Endodermal cell (in vitro differentiated cells): ENCODE measurements around the gene KLF1. TPM values are rescaled to one million over a fixed set of nuclear protein-coding genes. Genes with fewer than 3 reads are reported as not detected.

Source experiments
- DNase-seq: peaks from one replicate; pipeline ENCODE4 v3.0.0-alpha.2; 2017
- H3K27ac ChIP-seq: 2 replicates; pipeline ENCODE4 v1.5.1; 2013; ENCODE audit warnings: mild to moderate bottlenecking, low read depth, low read length, moderate library complexity
- H3K27me3 ChIP-seq: 2 replicates; pipeline ENCODE4 v1.6.1; 2013; ENCODE audit warnings: mild to moderate bottlenecking, low read length, moderate library complexity; ENCODE audit not compliant: insufficient read depth, control insufficient read depth, poor library complexity, severe bottlenecking
- H3K36me3 ChIP-seq: 2 replicates; pipeline ENCODE4 v1.7.0; 2013; ENCODE audit warnings: mild to moderate bottlenecking, low read length, moderate library complexity; ENCODE audit not compliant: control insufficient read depth, insufficient read depth
- H3K4me1 ChIP-seq: one replicate; pipeline ENCODE4 v1.7.0; 2013; ENCODE audit warnings: low read length; ENCODE audit not compliant: control insufficient read depth, insufficient read depth
- H3K4me3 ChIP-seq: 2 replicates; pipeline ENCODE4 v1.5.1; 2013; ENCODE audit warnings: mild to moderate bottlenecking, low read length, moderate library complexity
- H3K9ac ChIP-seq: 2 replicates; pipeline ENCODE4 v1.6.1; 2013; ENCODE audit warnings: mild to moderate bottlenecking, low read length, moderate library complexity; ENCODE audit not compliant: poor library complexity, severe bottlenecking; ENCODE audit errors: extremely low read depth
- H3K9me3 ChIP-seq: 2 replicates; pipeline ENCODE4 v1.6.1; 2013; ENCODE audit warnings: mild to moderate bottlenecking, low read length, moderate library complexity; ENCODE audit not compliant: control insufficient read depth
- H3K27ac Mint-ChIP-seq: 2 replicates; pipeline ENCODE4 v1.8.0; 2020; ENCODE audit warnings: mixed read lengths
- H3K27me3 Mint-ChIP-seq: 2 replicates; pipeline ENCODE4 v1.8.0; 2021; ENCODE audit warnings: mild to moderate bottlenecking, mixed read lengths; ENCODE audit not compliant: insufficient read depth
- H3K36me3 Mint-ChIP-seq: 2 replicates; pipeline ENCODE4 v1.8.0; 2020; ENCODE audit warnings: low read depth, mixed read lengths
- H3K4me1 Mint-ChIP-seq: 2 replicates; pipeline ENCODE4 v1.8.0; 2020; ENCODE audit warnings: mixed read lengths
- H3K4me3 Mint-ChIP-seq: 2 replicates; pipeline ENCODE4 v1.8.0; 2020; ENCODE audit warnings: mild to moderate bottlenecking, moderate library complexity, mixed read lengths
- H3K9me3 Mint-ChIP-seq: 2 replicates; pipeline ENCODE4 v1.8.0; 2020; ENCODE audit warnings: mild to moderate bottlenecking, mixed read lengths
- CTCF ChIP-seq: fragments of 200-600 bp; sonication (generic); conservative IDR thresholded peaks from 2 replicates; pipeline ENCODE4 v1.5.0; 2021; ENCODE audit warnings: antibody characterized with exemption, mild to moderate bottlenecking
- WGBS, 2 experiments: methylation state at CpG; one replicate each; pipeline versions ENCODE4 v1.1.5 to v1.1.7; 2013; ENCODE audit warnings: missing lambda C conversion rate in 2 of 2, mixed read lengths in 1 of 2; ENCODE audit not compliant: insufficient coverage in 1 of 2, insufficient read length in 1 of 2; 5-methylcytosine and 5-hydroxymethylcytosine counted together
- total RNA-seq, 2 donors: library from RNA; stranded (reverse); fragmentation: NEBNext Ultra II Directional in 1 of 2; extraction: Animal tissue kit (Norgen Biotek cat#: 25700) in 1 of 2; gene quantifications; 2 replicates in 1 of 2; 3 replicates in 1 of 2; pipeline ENCODE4 v1.2.1, GENCODE V29; 2021

The KLF1 gene
- total RNA-seq, 2 donors from 2014 or later = 0.91 to 1.0 TPM

- H3K36me3 ChIP-seq = peaks cover 62% of the 10 kb centered on the region
- Mint-ChIP-seq H3K4me1 (no peaks in the 10 kb centered on the region), H3K4me3 (no peak overlapping the region), H3K9me3 (peaks cover 2% of the 10 kb centered on the region), H3K27me3 (no peaks in the 10 kb centered on the region), H3K27ac (no peak overlapping the region), H3K36me3 (peaks cover 66% of the 10 kb centered on the region)
- H3K4me1 ChIP-seq = no peaks in the 10 kb centered on the region
- no peak overlapping the region for H3K9ac ChIP-seq
- H3K9me3 ChIP-seq = no peaks in the 10 kb centered on the region
- no peaks in the 10 kb centered on the region for H3K27me3 ChIP-seq
- H3K27ac ChIP-seq = no peak overlapping the region
- TF ChIP-seq CTCF = no peak
- no peak for DNase-seq
- 97% methylated on average over 19 to 29 of the region's 29 CpGs for WGBS, 2 experiments
- no peak overlapping the region for H3K4me3 ChIP-seq
These were observed 37.8 kb upstream of the KLF1 start for GRCh38 chr19:12924621-12925310.

DNA sequence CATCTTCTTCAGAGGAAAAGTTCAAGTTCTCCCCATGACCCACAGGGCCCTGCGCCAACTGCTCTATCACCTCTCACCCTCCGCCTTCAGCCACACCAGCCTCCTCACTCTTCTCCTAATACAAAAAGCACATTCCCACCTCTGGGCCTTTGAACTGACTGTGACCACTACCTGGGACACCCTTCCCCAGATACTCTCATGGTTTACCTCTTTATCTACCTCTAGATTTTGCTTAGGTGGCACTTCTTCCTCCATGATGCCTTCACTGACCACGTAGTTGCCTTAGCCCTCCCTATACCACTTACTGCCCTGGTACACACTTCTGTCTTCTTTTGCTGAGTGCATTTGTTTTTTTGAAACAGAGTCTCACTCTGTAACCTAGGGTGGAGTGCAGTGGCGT, 36.0 kb upstream of the KLF1 start:
- Histone ChIP-seq H3K9me3 (no peaks in the 10 kb centered on the region), H3K36me3 (peaks cover 47% of the 10 kb centered on the region), H3K9ac (no peak overlapping the region), H3K4me1 (no peaks in the 10 kb centered on the region), H3K27me3 (no peaks in the 10 kb centered on the region), H3K4me3 (no peak overlapping the region), H3K27ac (no peak overlapping the region)
- H3K4me1 Mint-ChIP-seq = no peaks in the 10 kb centered on the region
- TF ChIP-seq CTCF = no peak
- no peak overlapping the region for H3K27ac Mint-ChIP-seq
- H3K36me3 Mint-ChIP-seq = peaks cover 50% of the 10 kb centered on the region
- H3K27me3 Mint-ChIP-seq = peaks cover 11% of the 10 kb centered on the region
- H3K9me3 Mint-ChIP-seq = peaks cover 10% of the 10 kb centered on the region
- H3K4me3 Mint-ChIP-seq = no peak overlapping the region
- no peak for DNase-seq
- 91 to 95% methylated on average over 3 to 4 of the region's 4 CpGs for whole genome bisulfite sequencing, 2 experiments

DNA sequence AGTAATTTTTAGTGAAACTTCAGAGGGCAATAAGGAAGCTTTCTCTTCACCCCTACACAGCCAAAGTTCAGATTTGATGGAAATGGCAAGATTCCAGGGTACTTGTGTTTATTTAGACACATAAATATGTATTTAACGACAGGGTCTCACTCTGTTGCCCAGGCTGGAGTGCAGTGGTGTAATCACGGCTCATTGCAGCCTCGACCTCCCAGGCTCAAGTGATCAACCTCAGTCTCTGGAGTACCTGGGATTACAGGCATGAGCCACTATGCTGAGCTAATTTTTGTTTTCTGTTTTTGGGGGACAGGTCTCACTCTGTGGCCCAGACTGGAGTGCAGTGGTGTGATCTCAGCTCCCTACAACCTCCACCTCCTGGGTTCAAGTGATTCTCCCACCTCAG, 34.0 kb upstream of the KLF1 start:
- no peaks in the 10 kb centered on the region for H3K9me3 ChIP-seq
- Mint-ChIP-seq H3K27ac (no peak overlapping the region), H3K9me3 (peaks cover 10% of the 10 kb centered on the region), H3K4me1 (no peaks in the 10 kb centered on the region), H3K36me3 (peaks cover 36% of the 10 kb centered on the region), H3K4me3 (no peak overlapping the region), H3K27me3 (peaks cover 13% of the 10 kb centered on the region)
- no peak for TF ChIP-seq CTCF
- no peak overlapping the region for H3K4me3 ChIP-seq
- no peaks in the 10 kb centered on the region for H3K4me1 ChIP-seq
- DNase-seq = no peak
- peaks cover 33% of the 10 kb centered on the region for H3K36me3 ChIP-seq
- H3K9ac ChIP-seq = no peak overlapping the region
- no peaks in the 10 kb centered on the region for H3K27me3 ChIP-seq
- 93% methylated on average over 3 of the region's 3 CpGs for WGBS, 2 experiments
- no peak overlapping the region for H3K27ac ChIP-seq
